ENCODE measurements around the gene ATG5.

GRCh38 chr6:106178900-106179299 is 146.7 kb downstream of the ATG5 start:
- no peak for TF ChIP-seq YY1 (IDR thresholded peaks at IDR 0.05; ENCODE audit: insufficient read depth, insufficient read length)
- TF ChIP-seq ZNF274 (IDR thresholded peaks at IDR 0.05; ENCODE audit: low read depth, low read length) = no peak

Measured in NT2/D1 (cell line).